SU-DHL-6 (cell line): ENCODE measurements around the gene SNRNP27.

Experiments used
- H2AFZ ChIP-seq: fragments of 200-600 bp; sonication (generic); 2 replicates; pipeline ENCODE4 v1.6.1; 2014; ENCODE audit warnings: low read depth, mild to moderate bottlenecking, moderate library complexity, mixed read lengths, antibody characterized with exemption, low read length; ENCODE audit not compliant: severe bottlenecking
- H3F3A ChIP-seq: fragments of 200-600 bp; shearing (Covaris generic); 2 replicates; pipeline ENCODE4 v1.6.0; 2016; ENCODE audit warnings: antibody characterized with exemption, mild to moderate bottlenecking; ENCODE audit not compliant: insufficient read depth
- H3K27ac ChIP-seq: fragments of 200-600 bp; sonication (generic); 2 replicates; pipeline ENCODE4 v1.5.1; 2016; ENCODE audit warnings: low read depth, mild to moderate bottlenecking, low read length, moderate library complexity, mixed read lengths
- H3K27me3 ChIP-seq: fragments of 200-600 bp; sonication (generic), shearing (Covaris generic); 2 replicates; pipeline ENCODE4 v1.6.0; 2014; ENCODE audit warnings: mild to moderate bottlenecking, low read length
- H3K36me3 ChIP-seq: fragments of 200-600 bp; sonication (generic); 2 replicates; pipeline ENCODE4 v1.6.1; 2014; ENCODE audit warnings: mild to moderate bottlenecking, low read length, mixed read lengths
- H3K4me2 ChIP-seq: fragments of 300-600, 200-600 bp; shearing (Covaris generic), sonication (generic); 2 replicates; pipeline ENCODE4 v1.6.0; 2014; ENCODE audit warnings: low read length, low read depth, mild to moderate bottlenecking; ENCODE audit not compliant: poor library complexity, severe bottlenecking
- H3K4me3 ChIP-seq: fragments of 200-600 bp; sonication (generic); 2 replicates; pipeline ENCODE4 v1.5.1; 2014; ENCODE audit warnings: antibody characterized with exemption, low read length, mild to moderate bottlenecking, mixed read lengths; ENCODE audit not compliant: insufficient read depth, poor library complexity, severe bottlenecking
- H3K79me2 ChIP-seq: fragments of 200-600 bp; sonication (generic); 2 replicates; pipeline ENCODE4 v1.6.1; 2014; ENCODE audit warnings: mild to moderate bottlenecking, low read length, moderate library complexity; ENCODE audit not compliant: insufficient read depth
- H3K9ac ChIP-seq: fragments of 200-600 bp; sonication (generic); 2 replicates; pipeline ENCODE4 v1.7.0; 2014; ENCODE audit warnings: mild to moderate bottlenecking, low read length
- H3K9me2 ChIP-seq: fragments of 200-600 bp; sonication (generic); replicated peaks from 2 replicates; pipeline ENCODE4 v1.6.1; 2014; ENCODE audit warnings: low read length; ENCODE audit not compliant: insufficient read depth
- H3K9me3 ChIP-seq: fragments of 200-600 bp; sonication (generic); 2 replicates; pipeline ENCODE4 v1.6.1; 2014; ENCODE audit warnings: low read length, mixed read lengths; ENCODE audit not compliant: insufficient read depth
- H4K20me1 ChIP-seq: fragments of 200-600 bp; sonication (generic); 2 replicates; pipeline ENCODE4 v1.6.1; 2014; ENCODE audit warnings: low read depth, mild to moderate bottlenecking, antibody characterized with exemption, low read length, moderate library complexity, mixed read lengths
- EZH2phosphoT487 ChIP-seq: fragments of 200-600 bp; sonication (generic), shearing (Covaris generic); conservative IDR thresholded peaks from 2 replicates; pipeline ENCODE4 v1.6.1; 2018; ENCODE audit warnings: mild to moderate bottlenecking, antibody characterized with exemption, low read length, moderate library complexity, mixed read lengths
- TF ChIP-seq, protein P1 (sequence below): fragments of 200-600 bp; sonication (generic); IDR thresholded peaks from one replicate; pipeline ENCODE4 v1.5.1; 2017; ENCODE audit warnings: antibody characterized with exemption, mild to moderate bottlenecking, low read length, moderate library complexity; ENCODE audit not compliant: insufficient read depth, poor library complexity, severe bottlenecking

Gene SNRNP27

DNA sequence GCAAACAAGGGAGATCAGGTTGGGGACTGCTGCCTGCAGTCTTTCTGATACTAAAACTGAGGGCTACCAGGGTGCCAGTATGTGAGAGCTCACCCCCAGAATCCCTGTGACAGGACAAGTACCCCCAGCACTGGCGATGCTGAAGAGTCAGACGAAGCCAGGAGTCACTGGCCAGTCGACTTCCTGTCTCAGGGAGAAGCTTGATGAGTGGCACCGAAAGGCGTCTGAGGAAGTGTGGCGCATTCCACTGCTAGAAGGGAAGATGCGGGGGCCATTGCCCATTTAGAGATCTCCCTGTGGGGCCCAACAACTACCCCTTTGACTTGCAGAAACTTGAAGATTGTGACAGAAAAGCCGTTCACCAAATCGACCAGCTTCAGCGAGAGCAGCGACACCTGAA, 43.1 kb downstream of the SNRNP27 start:
- no peaks in the 10 kb centered on the region for H3K36me3 ChIP-seq
- H3K9ac ChIP-seq, result no peak overlapping the region
- H3K4me2 ChIP-seq, result no peak overlapping the region
- H3K4me3 ChIP-seq, result no peak overlapping the region
- H3F3A ChIP-seq, result no peaks in the 10 kb centered on the region
- H3K9me3 ChIP-seq, result no peaks in the 10 kb centered on the region
- TF ChIP-seq, protein P1, sequence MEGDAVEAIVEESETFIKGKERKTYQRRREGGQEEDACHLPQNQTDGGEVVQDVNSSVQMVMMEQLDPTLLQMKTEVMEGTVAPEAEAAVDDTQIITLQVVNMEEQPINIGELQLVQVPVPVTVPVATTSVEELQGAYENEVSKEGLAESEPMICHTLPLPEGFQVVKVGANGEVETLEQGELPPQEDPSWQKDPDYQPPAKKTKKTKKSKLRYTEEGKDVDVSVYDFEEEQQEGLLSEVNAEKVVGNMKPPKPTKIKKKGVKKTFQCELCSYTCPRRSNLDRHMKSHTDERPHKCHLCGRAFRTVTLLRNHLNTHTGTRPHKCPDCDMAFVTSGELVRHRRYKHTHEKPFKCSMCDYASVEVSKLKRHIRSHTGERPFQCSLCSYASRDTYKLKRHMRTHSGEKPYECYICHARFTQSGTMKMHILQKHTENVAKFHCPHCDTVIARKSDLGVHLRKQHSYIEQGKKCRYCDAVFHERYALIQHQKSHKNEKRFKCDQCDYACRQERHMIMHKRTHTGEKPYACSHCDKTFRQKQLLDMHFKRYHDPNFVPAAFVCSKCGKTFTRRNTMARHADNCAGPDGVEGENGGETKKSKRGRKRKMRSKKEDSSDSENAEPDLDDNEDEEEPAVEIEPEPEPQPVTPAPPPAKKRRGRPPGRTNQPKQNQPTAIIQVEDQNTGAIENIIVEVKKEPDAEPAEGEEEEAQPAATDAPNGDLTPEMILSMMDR, result no peak
- TF ChIP-seq EZH2phosphoT487, result no peak
- no peak overlapping the region for H2AFZ ChIP-seq
- H3K9me2 ChIP-seq, result no peaks in the 10 kb centered on the region
- H3K27ac ChIP-seq, result no peak overlapping the region
- no peaks in the 10 kb centered on the region for H3K27me3 ChIP-seq
- no peaks in the 10 kb centered on the region for H3K79me2 ChIP-seq
- no peaks in the 10 kb centered on the region for H4K20me1 ChIP-seq

- H2AFZ ChIP-seq, result no peak overlapping the region
- no peak overlapping the region for H3K4me3 ChIP-seq
- H3K36me3 ChIP-seq, result no peaks in the 10 kb centered on the region
- H3K9me2 ChIP-seq, result no peaks in the 10 kb centered on the region
- TF ChIP-seq, protein P1, result no peak
- no peak for TF ChIP-seq EZH2phosphoT487
- no peaks in the 10 kb centered on the region for H3K79me2 ChIP-seq
- no peaks in the 10 kb centered on the region for H3K27me3 ChIP-seq
- no peaks in the 10 kb centered on the region for H3K9me3 ChIP-seq
- no peaks in the 10 kb centered on the region for H3F3A ChIP-seq
- no peaks in the 10 kb centered on the region for H4K20me1 ChIP-seq
- H3K4me2 ChIP-seq, result no peak overlapping the region
- no peak overlapping the region for H3K9ac ChIP-seq
- no peak overlapping the region for H3K27ac ChIP-seq
These were observed 44.2 kb downstream of the SNRNP27 start for GRCh38 chr2:69937968-69938367.

- Histone ChIP-seq H3K36me3 (no peaks in the 10 kb centered on the region), H3K9me3 (no peaks in the 10 kb centered on the region), H4K20me1 (no peaks in the 10 kb centered on the region), H3K27ac (no peak overlapping the region), H2AFZ (no peak overlapping the region), H3K79me2 (no peaks in the 10 kb centered on the region), H3F3A (no peaks in the 10 kb centered on the region), H3K27me3 (no peaks in the 10 kb centered on the region), H3K4me2 (no peak overlapping the region), H3K9me2 (no peaks in the 10 kb centered on the region), H3K9ac (no peak overlapping the region), H3K4me3 (no peak overlapping the region)
- TF ChIP-seq, protein P1, result no peak
- no peak for TF ChIP-seq EZH2phosphoT487
These were observed 46.0 kb downstream of the SNRNP27 start for GRCh38 chr2:69939722-69940121.
